Effector CD4-positive, alpha-beta T cell (primary cell): ENCODE data around the gene PHF21B. TPM values are rescaled to one million over a fixed set of nuclear protein-coding genes. Genes with fewer than 3 reads are reported as not detected.
"Not testable (repeated sequence)": the region's sequence is repeated elsewhere in the genome, so short reads cannot be mapped to it uniquely, and the experiment has no call there.

Source experiments
- DNase-seq: peaks from one replicate; pipeline ENCODE4 v3.0.0-alpha.2; 2020
- total RNA-seq: gene quantifications from one replicate; lab custom pipeline; 2026; lab: John Stamatoyannopoulos, UW

Gene PHF21B
- total RNA-seq, result not detected

- no peak for DNase-seq
Observed at GRCh38 chr22:45009606-45010531, at the start of gene PHF21B. PHF21B (minus strand) TSS chr22:45010005; CDS start chr22:45009549, 456 bp downstream.

GRCh38 chr22:45059296-45059695 is 49.5 kb upstream of the PHF21B start:
- DNase-seq, result no peak

GRCh38 chr22:45058622-45058912 is 48.8 kb upstream of the PHF21B start:
- no peak for DNase-seq

GRCh38 chr22:45055936-45056335 is 46.1 kb upstream of the PHF21B start:
- DNase-seq, result no peak

GRCh38 chr22:45053571-45053970 is 43.8 kb upstream of the PHF21B start:
- no peak for DNase-seq

- DNase-seq, result no peak
Observed at GRCh38 chr22:45053094-45053493, 43.3 kb upstream of the PHF21B start.

GRCh38 chr22:45052665-45053064 is 42.9 kb upstream of the PHF21B start:
- not testable (repeated sequence) for DNase-seq

- no peak for DNase-seq
Observed at GRCh38 chr22:45051946-45052345, 42.1 kb upstream of the PHF21B start.

- DNase-seq, result no peak
Observed at GRCh38 chr22:45051419-45051818, 41.6 kb upstream of the PHF21B start.

- no peak for DNase-seq
Observed at GRCh38 chr22:45047260-45047659, 37.5 kb upstream of the PHF21B start.

- DNase-seq, result no peak
Observed at GRCh38 chr22:45045208-45045607, 35.4 kb upstream of the PHF21B start.

- no peak for DNase-seq
Observed at GRCh38 chr22:45042263-45042662, 32.5 kb upstream of the PHF21B start.

GRCh38 chr22:45039133-45039532 is 29.3 kb upstream of the PHF21B start:
- DNase-seq, result no peak

GRCh38 chr22:45036154-45036553 is 26.3 kb upstream of the PHF21B start:
- DNase-seq, result no peak

GRCh38 chr22:45034821-45035220 is 25.0 kb upstream of the PHF21B start:
- no peak for DNase-seq

- no peak for DNase-seq
Observed at GRCh38 chr22:45034156-45034555, 24.4 kb upstream of the PHF21B start.

- no peak for DNase-seq
Observed at GRCh38 chr22:45033136-45033535, 23.3 kb upstream of the PHF21B start.

GRCh38 chr22:45031629-45032403 is 22.0 kb upstream of the PHF21B start:
- no peak for DNase-seq

- DNase-seq, result no peak
Observed at GRCh38 chr22:45029501-45029900, 19.7 kb upstream of the PHF21B start.

GRCh38 chr22:45026511-45026910 is 16.7 kb upstream of the PHF21B start:
- no peak for DNase-seq

- no peak for DNase-seq
Observed at GRCh38 chr22:45023431-45023830, 13.6 kb upstream of the PHF21B start.

- no peak for DNase-seq
Observed at GRCh38 chr22:45019861-45020655, 10.3 kb upstream of the PHF21B start.

- DNase-seq, result no peak
Observed at GRCh38 chr22:45014654-45015053, 4.8 kb upstream of the PHF21B start.
